Erythroblast (primary cell): ENCODE results near the gene GRK6.

Experiments used
- DNase-seq, 2 experiments: peaks; one replicate each; lab custom pipeline; 2025; lab: John Stamatoyannopoulos, UW
- GATA1 ChIP-seq: IDR thresholded peaks from 2 replicates; pipeline ENCODE4 v1.6.1; 2011; ENCODE audit warnings: low read depth, mild to moderate bottlenecking, control low read depth, low read length, moderate library complexity
- POLR2A ChIP-seq: IDR thresholded peaks from 2 replicates; pipeline ENCODE4 v1.6.1; 2011; ENCODE audit warnings: mild to moderate bottlenecking, low read length

The GRK6 gene

DNA sequence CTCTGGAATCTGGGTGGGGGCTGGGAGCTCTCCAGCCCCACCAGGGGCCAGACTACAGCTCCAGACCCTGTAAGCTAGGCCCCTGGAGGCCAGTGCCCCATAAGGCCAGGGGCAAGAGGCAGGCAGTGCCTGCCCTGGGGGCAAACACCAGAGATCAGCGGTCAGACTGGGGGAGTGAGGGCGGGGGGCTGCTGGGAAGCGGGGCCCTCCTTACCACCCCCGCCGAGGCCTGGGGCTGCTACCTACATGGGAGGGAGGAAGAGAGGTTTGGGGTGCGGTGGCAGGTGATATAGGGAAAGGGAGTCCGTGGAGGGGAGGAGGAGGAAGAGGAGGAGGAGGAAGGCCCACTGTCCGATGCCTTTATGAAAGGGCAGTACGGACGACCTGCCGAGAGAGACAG is 32.9 kb downstream of the GRK6 start:
- TF ChIP-seq GATA1 (no peak), POLR2A (no peak)
- DNase-seq: no peak

GRCh38 chr5:177459819-177460628 is 33.5 kb downstream of the GRK6 start:
- TF ChIP-seq GATA1 (no peak), POLR2A (no peak)

DNA sequence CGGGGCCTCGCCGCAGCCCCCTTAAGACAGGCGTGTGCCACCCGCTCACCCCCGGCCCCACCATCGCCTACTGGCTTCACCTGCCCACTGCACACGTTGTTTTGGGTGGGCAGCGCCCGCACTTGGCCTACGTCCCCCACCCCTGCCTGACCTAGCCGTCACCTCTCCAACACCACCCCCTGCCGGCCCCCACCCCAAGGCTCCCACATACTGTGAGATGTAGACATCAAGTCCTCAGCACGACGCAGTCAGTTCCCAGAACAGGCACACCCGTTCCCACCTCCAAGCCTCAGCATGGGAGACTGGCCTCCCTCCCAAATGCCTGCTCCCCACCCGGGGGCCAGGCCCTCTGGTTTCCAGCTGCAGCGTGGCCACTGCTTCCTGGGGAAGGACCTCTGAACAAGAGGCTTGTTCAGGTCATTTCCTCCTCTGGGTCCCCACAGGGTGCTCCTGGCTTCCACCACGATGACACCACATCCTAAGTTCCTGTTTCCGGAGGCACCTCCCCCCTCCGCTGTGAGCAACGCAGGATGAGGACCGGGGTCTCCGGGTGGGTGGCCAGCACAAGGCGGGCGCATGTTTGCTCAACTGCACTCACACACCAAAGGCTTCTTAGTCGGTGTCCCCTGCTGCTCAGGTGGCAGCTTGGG is 35.7 kb downstream of the GRK6 start:
- no peak for TF ChIP-seq GATA1
- TF ChIP-seq POLR2A: no peak
- no peak for DNase-seq

More at GRCh38 chr5:177459819-177460628, 33.5 kb downstream of the GRK6 start:
- DNase-seq: no peak

DNA sequence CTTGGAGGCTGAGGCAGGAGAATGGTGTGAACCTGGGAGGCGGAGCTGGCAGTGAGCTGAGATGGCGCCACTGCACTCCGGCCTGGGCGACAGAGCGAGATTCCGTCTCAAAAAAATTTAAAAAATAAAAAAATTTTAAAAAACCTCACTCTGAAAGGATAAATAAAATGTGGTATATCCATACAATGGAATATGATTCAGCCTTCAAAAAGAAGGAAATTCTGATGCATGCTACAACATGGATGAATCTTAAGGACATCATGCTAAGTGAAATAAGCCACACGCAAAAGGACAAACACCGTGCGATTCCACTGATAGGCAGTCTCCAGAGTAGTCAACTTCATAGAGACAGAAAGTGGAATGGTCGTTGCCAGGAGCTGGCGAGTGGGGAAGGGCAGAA is 38.6 kb downstream of the GRK6 start:
- no peak for TF ChIP-seq GATA1
- no peak for TF ChIP-seq POLR2A
- no peak for DNase-seq

DNA sequence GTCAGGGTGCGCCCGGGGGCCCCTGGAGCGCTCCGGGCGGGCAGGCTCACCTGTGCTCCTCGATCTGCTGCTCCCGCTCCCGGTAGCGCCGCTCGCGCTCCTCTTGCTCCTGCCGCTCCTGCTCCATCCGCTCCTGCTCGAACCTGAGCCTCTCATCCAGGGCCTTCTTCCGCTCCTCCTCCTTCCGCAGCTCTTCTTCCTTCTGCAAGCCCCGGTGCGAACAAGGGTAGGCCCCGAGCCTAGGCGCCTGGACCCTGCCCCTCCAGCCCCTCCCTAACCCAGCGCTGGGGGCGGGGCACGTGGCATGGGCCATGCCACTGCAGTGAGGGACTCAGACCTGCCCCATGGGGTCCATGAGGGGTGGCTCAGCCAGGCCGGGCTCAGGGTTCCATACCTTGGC is 40.4 kb downstream of the GRK6 start:
- no peak for TF ChIP-seq GATA1

GRCh38 chr5:177467436-177467835 is 41.0 kb downstream of the GRK6 start:
- no peak for DNase-seq
- no peak for TF ChIP-seq GATA1
- TF ChIP-seq POLR2A: no peak

More for the DNA sequence above, 40.4 kb downstream of the GRK6 start:
- DNase-seq: no peak

DNA sequence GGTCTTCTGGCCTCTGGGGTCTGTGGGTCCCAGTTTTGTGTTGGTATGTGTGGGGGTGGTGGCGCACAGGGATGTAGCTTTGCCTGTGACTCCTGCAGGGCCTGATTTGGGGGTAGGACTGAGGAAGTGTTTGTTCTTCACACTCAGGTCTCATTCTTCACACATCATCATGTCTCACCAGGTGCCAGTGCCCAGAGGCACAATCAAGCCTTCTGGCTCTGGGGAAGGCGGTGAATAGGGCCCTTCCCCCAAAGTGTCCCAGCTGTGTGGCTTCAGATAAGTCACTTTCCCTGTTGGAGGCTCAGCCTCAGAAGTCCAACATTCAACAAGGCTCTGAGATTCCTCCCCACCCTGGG is 41.8 kb downstream of the GRK6 start:
- TF ChIP-seq POLR2A: no peak
- TF ChIP-seq GATA1: no peak
- no peak for DNase-seq

DNA sequence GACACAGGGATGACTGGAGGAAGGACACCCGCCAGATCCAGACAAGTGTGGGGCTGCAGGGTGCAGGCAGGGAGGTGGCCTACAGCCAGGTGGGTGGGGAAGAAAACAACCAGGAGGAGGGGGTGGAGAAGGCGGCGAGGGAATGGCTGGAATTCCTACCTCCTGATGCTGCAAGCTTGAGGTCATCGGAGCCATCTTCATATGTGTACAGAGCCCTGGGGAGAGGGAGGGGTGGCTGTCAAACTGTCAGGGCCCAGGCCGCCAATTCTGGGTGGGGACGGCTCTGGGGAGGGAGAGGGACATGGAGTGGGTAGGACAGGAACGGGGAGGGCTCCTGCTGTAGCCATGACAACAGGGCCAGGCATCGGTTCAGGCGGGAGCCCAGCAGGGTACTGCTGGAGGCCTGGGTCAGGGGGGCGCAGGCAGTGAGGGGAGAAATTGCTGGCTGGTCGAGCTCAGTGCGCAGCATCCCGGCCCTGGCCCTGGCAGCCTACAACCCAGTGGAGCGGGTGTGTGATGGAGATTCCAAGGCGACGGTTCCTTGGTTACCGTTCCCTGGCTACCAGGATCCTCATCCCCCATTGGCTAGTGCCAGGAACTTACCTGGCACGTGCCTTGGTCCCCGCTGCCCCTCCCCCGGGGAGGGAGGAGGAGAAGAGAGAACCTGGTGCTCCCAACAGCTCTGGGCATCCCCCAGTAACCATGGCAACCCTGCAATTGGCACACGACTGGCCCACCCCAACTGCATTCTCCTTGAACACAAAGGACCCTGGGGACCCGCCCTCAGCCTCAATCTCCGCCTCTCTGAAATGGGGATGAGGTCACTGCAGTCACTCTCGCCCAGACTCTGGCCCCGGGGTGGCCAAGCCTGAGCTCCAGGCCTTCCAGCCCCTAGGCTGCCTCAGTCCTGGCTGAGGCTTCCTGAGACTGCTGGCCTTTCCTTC is 42.5 kb downstream of the GRK6 start:
- DNase-seq: no peak
- TF ChIP-seq POLR2A (no peak), GATA1 (no peak)

- no peak for TF ChIP-seq POLR2A
- no peak for TF ChIP-seq GATA1
- no peak for DNase-seq
Measured at GRCh38 chr5:177469750-177470525, 43.5 kb downstream of the GRK6 start.

DNA sequence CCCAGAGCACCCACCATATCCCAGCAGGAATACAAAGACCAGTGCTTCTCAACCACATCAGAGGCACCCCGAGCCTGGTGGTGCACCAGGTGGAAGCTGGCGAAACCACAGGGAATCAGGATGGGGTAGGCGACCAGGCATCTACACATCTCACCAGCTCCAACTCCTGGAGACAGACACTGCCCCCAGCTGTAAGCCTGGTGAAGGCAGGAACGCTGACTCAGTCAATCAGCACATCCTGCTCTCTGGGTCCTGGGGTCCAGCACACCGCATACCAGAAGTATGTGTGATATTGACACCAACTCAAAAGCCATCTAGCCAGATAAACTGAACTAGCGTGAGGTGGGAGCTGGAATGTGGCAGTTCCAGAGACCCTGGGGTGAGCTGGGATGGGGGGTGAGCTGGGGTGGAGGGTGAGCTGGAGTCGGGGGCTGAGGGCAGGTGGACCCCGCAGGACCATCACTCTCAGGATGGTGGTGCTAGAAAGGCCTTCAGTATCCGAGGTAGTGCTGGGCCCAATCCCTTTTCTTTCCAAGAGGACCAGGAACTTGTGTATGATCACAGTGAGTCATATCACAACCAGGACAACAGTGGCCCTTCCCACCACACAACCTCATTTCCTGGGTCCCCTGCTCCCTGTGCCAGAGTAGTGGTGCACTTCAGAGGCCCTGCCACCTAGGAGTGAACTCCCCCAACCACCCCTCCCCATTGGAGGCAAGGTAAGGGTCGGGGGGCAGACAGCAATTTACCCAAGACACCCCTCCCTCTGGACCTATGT is 44.5 kb downstream of the GRK6 start:
- no peak for DNase-seq
- TF ChIP-seq POLR2A: no peak
- no peak for TF ChIP-seq GATA1

- DNase-seq: no peak
- no peak for TF ChIP-seq POLR2A
- TF ChIP-seq GATA1: no peak
Measured at GRCh38 chr5:177471610-177472356, 45.3 kb downstream of the GRK6 start.
